Measurements from ENCODE around the gene GBA3.
A peak's percentile ranks its signal among the peaks of the same experiment; 100 is the strongest.

GBA3 gene

DNA sequence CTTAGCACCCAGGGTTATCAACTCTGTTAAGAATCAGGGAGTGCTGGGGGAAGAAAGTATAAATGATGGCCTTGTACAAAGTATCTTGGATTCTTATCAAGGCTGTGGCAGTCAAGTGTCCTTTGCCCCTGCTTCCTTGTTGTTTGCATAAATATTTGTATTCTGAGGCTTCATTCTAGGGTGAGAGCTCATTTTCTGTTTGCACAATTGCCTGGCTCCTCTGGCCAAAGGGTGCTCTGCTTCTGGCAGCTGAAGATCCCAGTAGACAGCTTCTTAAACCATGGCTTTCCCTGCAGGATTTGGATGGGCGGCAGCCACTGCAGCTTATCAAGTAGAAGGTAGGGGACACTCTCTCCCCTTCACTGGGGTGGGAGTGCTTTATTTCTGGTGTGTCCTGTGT lies at the start of gene GBA3:
TSS of gene GBA3 (plus strand) at position 202 of the 400 bp plus-strand sequence.
- no peak for DNase-seq

DNA sequence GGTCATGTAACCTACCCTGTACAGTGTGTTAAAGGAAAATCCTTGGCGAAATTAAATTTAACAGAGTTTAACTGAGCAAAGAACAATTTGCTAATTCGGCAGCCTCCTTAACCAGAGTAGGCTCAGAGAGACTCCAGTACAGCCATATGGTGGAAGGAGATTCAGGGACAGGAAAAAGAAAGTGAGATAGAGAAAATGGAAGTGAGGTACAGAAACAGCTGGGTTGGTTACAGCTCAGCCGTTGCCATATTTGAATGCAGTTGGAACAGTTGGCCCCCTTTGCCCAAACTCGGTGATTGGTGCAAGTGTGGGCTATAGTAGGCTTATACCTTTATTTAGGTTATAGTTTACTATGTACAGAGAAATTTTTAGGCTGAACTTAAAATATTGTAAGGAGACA lies 48.8 kb upstream of the GBA3 start:
- DNase-seq: no peak

DNA sequence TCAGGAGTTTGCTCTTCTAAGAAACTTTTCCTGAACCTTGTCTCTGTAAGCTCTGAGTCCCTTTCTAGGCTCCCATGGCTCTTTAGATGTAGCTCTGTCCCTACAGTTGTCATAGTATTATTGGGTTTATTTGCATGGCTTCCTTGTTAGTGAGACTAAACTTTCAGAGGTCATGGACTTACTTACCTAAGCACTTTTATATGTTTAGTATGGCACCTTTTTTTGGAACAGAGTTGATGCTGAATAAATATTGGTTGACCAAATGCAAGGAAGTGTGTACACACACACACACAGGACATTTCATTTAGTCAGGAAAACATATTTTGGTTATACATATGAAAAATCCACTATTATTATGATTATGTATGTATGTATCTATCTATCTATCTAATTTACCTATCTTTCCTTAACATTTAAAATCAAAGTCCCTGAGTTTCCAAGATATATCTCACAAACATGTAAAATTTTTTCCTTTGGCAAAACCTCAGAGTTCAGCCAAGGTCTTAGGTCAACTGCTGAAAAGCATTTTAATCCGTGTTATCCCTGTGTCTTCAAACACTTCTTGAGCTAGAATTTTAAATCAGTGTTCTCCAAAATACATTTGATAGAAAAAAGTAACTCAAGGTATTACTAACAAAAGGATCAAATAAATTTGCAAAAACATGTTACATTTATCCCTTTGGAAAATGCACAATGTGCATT lies 47.1 kb upstream of the GBA3 start:
- no peak for DNase-seq

DNA sequence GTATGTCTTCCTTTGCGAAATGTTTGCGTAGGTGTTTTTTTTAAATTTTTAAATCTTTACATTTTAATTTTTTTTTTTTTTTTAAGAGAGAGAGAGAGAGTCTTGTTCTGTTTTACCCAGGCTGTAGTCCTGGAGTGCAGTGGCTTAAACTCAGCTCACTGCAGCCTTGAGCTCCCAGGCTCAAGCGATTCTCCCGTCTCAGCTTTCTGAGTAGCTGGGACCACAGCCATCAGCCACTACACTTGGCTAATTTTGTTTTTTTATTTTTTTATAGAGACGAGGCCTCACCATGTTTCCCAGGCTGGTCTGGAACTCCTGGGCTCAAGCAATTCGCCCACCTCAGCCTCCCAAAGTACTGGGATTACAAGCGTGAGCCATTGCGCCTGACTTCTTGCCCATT lies 43.7 kb upstream of the GBA3 start:
- no peak for DNase-seq

DNA sequence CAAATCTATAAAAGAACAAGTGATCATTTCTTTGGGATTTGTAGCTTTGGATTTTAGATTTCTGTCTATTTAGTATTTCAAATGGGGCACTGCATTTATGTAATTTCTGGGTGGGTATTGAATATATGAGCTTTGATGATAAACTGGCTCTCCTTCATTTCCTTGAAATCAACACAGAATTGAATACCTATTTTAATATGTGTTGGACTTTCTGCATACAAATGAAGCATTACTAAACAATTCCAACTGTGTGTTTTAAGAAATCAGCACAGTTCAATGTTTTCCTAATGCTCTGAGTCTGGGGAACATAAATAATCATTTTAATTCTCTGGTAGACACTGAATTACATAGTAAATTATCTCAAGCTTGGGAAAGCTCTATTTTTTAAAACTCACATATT lies 42.0 kb upstream of the GBA3 start:
- DNase-seq: no peak

DNA sequence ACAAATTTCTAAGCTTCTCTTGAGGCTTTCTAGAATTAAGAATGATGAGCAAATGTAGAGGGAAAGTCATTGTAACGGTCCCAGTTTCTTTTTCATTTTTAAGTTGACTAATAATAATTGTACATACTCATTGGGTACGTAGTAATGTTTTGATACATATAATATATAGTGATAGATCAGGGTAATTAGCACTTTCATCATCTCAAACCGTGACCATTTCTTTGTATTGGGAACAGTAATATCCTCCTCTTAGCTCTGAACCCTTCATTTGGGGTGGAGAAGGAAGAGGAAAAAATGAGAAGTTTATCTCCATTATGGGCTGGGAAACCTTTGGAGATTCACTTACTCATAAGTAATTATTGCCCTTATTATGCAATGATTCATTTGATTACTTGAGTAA lies 39.0 kb upstream of the GBA3 start:
- no peak for DNase-seq

DNA sequence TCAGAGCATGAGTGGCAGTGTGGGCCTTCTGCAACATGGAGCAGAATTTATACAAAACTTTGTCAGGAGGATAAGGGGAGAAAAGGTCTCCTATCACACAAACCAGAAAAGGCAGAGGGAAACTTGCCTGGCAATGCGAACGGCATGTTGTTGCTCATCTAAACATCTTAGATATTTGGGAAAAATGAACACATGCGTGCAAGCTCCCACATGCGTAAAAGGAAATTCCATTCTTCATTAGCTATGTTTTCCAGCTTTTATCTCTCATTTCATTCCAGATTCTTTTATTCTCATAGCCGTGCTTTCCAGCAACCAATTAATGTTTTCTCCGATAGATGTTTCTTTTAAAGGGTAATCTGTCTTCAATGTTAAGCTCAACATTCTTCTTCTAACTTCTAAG lies 31.3 kb upstream of the GBA3 start:
- DNase-seq: no peak

DNA sequence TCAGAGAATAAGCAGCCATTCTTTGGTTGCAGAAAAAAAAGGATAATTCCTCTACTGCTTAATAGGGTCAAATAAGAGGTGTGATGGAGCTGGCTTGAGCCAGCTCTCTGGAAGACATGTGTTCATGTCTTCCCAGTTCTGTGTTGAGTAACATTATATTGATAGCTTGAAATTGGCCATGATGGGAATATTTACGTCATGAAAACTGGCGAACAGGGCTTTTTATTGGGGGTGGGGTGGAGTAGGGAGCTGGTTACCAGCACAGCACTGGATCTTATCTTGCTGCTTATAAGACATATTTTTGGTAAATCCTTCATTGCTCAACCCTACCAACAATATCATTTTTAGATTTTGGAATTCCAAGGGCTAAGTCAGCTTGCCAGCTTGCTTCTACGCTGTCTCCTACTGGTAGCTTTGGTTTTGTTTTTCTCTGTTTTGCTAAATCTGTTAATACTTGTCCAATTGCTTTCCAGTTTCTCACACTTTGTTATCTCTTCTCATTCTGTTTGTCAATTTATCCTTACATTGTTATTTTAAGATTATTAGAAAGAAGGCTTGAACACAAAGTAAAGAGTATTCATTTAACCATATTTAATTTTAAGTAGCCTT lies 25.3 kb upstream of the GBA3 start:
- no peak for DNase-seq

DNA sequence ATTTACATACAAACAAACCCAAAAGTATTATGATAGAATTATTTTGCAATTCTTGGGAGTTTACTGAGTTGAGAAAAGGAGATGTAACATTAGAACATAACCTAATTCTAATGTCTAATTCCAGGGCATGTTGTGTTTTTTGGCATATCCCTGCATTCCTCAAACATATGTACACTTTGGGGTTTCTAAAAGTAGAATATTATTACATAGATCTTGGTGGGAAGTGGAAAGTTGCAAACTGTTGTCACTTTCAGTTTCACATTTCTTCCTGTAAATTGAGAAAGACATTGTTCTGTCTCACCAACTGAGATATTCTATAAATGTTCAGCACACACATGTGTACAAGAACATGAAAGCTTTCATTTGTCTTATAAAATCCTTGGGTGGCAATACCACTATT lies 24.4 kb upstream of the GBA3 start:
- DNase-seq: peak; percentile 72

DNA sequence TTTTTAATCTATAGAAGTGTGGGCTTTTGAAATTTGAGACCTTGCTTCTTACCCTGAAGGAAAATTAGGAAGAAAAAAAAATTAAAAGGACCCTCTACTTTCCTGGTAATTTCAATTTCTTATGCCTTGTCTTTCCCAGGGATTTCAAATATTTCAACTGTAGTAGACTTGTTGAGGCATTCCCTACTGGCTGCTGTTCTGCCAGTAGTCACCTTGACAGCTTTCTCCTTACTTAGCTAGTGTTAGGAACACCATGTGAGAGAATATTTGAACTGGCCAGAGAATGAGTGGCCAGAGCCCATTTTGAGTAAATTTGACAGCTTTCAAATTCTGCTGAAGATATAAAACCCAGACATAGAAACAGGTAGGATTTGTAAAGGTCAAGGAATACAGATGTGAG lies 24.0 kb upstream of the GBA3 start:
- DNase-seq: no peak

DNA sequence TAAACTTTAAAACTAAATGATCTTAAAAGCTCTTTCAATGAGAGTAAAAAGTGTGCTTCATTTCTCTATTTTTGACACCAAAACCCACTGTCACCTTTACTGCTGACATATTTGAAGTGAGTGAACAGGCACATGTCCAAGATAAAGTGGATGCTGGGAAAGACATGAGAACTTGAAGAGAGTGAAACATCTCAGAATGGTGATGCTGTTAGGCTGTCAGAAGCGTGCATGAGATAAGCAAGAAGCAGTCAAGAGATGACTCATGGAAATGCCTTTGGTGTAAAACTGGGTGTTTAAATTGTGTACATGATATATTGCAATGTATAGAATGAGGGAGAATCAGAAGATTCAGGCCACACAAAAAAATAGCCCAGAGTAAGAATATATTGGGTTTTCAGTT lies 21.8 kb upstream of the GBA3 start:
- peak; percentile 19 for DNase-seq

DNA sequence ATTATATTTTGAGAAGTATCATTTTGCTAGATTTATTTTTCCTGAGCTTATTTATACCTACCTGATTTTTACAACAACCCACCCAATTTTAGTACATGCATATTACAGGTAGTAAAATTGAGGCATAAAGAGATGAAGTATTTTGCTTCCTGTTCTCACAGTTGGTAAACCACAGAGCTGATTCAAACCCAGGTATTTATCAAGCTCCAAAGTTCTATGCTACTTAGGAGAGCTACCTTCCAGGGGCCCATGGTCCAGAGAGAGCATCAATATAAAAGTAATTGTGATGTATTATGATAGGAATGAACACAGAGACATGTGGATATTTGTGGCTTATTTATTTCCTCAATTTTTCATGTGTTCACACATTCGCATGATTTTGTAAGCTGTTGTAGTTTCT lies 20.2 kb upstream of the GBA3 start:
- no peak for DNase-seq

DNA sequence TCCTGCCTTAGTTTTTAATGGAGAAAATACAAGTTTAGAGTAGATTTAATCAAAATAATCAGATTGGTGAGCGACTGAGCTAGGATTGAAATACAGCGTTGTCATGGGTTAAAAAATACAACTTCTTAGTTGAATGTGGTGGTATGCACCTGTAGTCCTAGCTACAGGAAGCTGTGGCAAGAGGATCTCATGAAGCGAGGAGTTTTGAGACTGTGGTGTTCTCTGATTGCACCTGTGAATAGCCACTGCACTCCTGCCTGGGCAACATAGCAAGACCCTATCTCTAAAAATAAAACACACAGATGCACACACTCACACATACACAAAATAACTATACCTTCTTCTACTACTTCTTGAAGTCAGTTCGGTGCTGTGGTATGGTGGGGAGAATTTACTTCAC lies 19.8 kb upstream of the GBA3 start:
- DNase-seq: no peak

DNA sequence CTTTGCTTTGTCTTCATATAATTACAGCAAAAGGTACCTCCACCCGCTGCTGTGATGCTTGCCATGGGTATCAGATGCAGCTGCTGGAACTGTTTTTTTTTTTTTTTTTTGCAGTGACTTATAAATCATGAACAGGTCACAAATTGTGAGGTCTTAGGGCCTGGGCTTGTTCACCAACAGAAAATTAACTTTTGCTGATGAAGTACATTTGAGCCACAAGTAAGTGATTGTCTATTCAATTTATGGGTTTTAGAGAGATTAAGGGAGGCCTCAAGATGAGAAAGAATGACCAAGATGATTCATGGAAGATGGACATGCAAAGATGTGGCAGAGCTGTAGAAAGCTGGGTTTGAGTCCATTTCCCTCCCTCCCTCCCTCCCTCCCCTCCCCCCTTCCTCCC lies 18.0 kb upstream of the GBA3 start:
- DNase-seq: no peak

DNA sequence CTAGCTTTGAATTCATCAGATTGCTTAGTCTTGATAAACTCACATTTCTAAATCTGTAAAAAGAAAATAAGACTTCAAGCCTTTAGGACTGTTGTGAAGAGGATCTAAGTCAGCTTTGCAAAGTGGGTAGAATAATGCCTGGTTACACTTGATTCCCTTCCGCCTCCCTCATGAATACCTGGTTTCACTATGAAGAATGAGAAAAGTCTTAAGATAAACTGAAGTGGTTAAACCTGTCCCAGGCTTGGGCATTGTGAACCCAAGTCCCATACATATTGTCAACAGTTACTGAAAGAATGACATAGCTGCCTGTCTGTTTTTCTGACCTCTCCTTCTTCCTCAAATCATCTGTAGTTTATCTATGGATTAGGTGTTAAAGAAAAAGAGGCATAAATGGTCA lies 16.7 kb upstream of the GBA3 start:
- no peak for DNase-seq

DNA sequence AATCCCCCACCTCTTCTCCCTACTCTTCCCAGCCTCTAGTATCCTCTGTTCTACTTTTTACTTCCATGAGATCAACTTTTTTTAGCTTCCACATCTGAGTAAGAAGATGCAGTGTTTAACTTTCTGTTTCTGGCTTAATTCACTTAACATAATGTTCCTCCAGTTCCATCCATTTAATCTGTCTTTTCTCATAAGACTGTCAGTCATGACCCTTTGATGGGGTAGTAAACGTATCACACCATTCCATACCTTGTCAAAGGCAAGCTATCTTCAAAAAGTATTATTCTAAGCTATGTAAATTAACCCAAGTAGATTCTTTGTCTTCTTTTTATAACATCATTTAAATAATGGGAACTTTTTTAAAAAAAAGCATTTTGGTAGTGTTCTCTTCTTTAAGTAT lies 15.0 kb upstream of the GBA3 start:
- no peak for DNase-seq

DNA sequence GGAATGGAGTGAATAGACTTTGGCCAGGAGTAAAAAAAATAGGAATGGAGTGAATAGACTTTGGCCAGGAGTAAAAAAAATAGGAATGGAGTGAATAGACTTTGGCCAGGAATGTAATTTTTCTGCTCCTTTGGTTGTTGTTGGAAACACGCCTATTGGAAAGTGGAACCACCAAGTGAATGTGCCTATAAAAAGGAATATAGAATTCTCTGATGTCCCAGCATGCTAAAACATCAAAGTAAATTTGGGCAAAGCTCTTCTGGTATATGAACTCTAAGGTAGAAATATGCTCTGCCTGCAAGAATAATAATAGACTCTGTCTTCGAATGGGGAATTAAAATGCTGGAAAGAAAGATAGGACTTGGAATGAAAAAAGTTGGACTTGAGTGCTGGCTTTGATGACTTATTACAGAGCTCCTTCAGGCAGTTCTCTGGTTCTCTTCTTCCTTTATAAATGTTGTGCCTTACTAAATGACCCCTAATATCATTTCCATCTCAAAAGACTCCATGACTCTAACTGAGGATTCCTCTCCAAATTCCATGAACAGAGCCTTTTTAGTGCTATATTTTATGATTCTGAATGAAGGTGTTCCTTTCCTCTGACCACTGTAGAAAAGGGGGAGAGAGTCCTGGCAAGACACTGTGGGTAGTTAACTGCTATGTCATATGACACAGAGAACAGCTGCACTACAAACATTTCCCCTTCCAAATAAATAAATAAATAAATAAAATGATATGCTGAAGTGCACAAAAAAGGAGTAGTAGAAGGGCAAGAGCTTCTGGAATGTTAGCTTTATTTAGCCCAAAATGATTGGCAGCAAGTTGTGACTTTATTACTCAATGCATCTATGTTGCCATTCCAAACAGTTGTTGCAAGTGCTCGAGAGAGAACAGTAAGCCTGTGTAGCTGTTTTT lies 13.5 kb upstream of the GBA3 start:
- DNase-seq: peak; percentile 22

DNA sequence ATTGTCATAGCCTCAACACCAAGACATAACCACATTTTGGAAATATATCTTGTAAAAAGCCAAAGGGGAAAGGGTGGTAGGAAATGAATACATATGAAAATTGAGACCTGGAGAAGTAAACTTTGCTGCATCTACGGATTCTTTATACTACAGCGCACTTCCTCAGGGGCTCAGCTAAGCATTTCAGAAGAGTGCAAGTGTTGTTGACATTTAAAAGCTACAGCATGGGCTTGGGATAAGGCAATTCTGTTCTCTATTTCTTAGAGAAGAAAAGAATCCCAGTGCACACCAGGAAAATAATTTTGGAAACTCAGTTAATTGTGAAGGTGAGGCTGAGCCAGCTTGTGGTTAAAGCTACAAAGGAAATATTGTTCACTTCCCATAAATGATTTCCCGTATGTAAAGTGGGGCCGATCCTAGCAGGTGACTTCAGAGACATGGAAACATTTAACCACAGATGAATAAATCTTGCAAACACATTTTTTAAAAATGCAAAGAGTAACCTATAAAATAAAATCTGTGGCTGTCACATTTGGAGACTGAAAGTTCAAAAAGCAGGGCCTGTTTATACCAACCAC lies 12.6 kb upstream of the GBA3 start:
- no peak for DNase-seq

DNA sequence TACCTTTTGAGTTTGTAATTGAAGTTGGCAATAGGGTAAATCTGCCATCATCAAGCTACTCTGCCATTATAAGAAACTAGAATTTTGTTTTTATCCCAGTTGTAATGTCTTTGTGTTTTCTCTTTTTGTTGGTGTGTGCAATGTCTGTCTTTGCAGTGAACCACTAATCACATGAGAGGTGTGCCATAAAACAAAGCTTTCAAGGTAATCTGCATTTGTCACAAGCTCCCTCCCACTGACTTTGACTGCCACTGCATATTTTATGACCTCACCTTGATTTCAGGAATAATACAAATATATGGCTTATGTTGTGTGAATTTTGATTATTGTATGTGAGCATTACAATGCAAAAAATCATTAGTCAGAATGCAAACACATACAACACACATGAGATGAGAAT lies 9.0 kb upstream of the GBA3 start:
- DNase-seq: no peak

DNA sequence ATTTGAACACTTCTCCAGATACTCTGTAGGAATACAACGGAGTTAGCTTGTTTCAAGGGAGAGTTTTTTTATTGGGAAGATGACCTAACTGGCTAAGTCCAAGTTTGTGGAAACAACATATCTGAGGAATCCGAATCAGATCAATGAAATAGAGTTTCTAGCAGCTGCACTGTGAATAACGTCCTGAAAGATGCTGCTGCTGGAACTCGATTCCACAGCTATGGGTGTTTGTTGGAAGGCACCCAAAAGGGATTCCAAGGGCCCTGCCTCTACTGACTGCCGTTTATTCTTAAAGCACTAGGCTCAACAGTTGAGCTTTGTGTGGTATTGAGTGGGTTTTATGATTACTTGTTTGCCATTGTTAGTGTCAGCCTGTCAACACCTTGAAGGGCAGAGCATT lies 6.6 kb upstream of the GBA3 start:
- no peak for DNase-seq

DNA sequence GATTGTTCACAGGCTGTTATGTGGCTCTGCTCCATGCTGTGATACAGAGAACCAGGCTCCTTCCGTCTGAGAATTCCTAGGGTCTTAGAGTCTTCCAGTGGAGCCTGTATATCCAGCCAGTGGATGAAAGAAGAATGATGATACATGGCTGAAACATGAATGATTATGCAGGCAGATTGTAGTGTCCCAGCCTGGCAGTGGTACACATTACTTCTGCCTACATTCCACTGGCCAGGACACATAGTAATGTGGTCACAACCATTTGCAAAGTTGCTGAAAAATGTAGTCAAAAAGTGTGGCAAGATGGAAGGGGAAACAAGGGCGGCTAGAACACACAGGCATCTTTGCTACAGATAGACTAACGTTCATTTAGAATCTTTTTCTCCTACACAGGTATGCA lies 4.5 kb upstream of the GBA3 start:
- no peak for DNase-seq

DNA sequence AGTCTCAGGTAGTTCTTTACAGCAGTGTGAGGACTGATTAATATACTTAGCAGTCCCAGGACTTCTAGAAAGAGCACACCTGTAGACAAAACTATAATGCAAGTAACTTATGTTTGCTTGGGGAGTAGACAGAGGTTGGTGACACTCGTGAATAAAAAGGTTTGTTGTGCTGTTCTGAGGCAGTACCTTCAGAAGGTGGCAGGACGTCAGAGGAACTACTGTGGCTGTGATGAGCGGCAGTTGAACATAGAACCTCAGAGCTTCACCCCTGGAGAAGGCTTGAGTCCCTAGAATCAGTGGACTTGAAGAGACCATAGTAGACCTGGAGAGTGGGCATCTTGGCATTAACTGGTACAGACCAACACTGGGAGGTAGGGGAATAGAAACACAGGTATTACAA lies 3.3 kb upstream of the GBA3 start:
- no peak for DNase-seq

DNA sequence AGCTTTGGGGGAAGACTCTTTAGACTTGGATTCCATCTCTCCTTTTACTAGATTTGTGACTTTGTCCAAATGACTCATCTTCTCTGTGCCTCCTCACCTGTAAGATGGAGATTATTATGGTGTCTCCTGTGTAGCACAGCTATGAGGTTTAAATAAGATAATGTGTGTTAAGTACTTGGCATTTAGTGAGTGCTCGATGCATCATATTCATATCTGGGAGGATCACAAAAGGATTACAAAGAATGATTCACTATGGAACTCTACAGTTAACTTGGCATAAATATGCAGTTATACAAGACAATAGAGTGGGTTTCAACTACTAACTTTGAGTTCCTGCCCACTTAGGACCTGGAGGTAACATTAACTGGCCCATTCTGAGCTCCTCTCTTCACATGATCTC lies 2.3 kb downstream of the GBA3 start:
- DNase-seq: no peak

DNA sequence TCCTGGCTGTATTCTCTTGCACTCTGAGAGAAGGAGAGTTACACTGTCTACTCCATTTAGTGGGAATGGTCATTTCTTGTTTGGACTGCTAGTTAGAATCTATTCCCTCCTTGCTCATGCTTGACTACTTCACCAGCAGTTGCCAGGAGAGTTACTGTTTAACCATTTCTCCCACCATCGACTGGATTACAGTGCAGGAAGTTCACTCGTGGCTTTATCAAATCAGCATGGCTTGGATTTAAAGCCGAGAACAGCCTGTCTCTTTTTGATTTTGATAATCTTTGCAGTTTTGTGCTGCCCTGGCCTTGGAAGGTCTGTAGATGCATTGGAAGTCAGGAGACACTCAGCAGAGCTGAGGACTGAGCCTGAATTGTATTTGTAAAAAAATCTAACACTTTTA lies 3.2 kb downstream of the GBA3 start:
- DNase-seq: no peak
